Nucleus accumbens (tissue), 56 donors: ENCODE results near the gene PLEKHA6.
"Not testable (repeated sequence)": the region's sequence is repeated elsewhere in the genome, so short reads cannot be mapped to it uniquely, and the experiment has no call there.

Source experiments
- DNase-seq, 56 donors: peaks; one replicate each; lab custom pipeline; 2025; lab: John Stamatoyannopoulos, UW

Gene PLEKHA6

DNA sequence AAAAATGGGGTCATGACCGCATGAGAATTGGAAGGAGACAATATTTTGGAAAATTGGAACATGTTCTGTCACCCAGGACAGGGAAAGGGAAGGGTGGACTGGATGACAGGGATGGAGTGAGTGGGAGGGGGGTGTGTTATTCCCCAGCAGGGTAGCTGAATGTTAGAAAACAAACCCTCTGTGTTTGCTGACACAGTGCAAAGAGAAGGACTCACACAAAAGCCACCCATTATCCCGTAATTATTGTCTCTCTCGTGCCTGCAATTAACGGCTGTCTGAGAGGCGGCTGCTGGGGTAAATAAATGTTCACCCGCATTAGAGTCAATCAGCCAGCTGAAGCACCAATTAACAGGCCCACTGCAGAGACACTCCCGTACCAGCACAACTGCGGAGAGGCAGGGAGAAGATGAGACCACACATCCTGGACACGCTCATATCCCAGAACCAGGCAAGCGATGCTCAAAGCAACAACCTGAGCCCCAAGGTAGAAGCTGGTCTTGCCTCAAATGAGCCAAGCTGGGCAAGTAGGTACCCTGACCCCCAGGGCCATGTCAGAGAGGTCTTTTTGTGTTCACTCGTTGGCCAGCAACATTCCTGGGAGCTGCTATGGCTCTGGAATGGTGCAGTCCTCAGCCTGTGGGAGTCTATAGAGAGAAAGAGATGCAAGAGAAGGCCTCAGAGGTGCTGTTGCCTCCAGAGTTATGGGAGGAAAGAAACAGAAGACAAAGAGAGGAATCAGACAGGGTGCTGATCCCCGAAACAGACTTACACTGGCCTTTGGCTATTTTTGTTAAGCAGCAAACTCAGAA, 19.4 kb downstream of the PLEKHA6 start:
- peak in 1 of 56 donors; percentile 25 for DNase-seq

DNA sequence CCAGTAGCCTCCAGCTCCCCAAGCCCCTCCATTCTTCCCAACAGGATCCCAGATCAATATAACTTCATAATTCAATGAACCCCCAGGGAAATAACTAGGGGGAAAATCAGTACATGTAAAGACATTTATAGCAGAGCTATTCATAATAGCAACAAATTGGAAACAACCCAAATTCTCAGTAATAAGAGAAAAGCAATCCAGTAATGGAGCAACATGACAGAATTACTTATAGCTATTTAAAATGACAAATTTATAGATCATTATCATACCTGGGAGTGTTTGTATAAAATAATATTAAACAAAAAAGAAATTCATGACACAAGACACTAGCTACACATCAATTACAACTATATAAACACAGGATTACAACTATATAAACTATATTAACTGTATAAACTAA, 20.2 kb downstream of the PLEKHA6 start:
- no peak for DNase-seq

DNA sequence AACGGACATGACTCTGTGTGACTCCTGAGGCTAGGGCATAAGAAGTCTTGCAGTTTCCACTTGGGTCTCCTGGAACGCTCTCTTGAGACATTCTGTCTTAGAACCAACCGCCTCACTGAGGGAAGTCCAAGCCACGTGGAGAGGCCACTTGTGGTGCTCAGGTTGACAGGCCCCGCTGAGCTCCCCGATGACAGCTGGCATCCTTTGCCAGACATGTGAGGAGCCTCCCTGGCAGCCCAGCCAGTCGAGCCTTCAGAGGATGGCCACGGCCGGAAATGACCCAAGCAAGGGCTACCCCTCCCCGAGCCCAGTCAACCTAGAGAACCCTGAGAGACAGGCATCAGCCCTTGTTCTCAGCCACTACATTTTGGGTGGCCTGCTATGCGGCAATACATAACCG, 20.7 kb downstream of the PLEKHA6 start:
- DNase-seq, result no peak

DNA sequence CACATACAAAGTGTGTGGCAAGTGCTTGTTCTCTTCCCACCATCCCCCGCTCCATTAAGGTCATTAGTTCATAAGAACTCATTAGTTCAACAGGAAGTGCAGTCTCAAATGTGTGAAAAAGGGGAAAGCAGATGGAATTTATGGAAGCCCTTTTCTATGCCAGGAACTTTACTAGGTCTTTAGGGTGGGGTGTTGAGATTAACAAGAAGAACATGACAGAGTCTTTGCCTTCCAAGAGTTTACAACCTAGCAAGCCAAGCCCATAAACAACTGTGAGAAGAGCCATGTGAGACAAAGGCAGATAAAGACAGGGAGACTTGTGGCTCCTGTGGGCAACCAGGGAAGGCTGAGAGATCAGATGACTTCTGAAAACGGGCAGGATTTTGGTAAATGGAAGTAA, 21.4 kb downstream of the PLEKHA6 start:
- DNase-seq, result no peak

DNA sequence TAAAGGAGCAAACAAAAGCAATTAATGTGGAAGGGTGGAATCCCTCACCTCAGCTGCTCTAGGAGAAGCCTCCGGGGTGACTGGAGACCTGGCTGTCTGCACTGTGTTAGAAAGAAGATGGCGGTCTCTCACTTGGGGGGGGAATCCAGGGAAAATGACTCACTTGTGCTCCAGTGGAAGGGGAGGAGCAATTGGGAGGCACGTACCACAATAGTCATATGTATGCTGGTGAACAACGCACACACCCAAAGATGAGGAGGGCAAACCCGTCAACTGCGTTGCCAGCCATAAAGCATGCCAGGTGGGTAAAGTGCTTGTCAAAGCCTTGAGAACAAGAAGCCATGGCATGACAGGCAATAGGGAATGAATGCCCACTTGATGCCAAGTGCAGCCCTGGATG, 22.1 kb downstream of the PLEKHA6 start:
- DNase-seq, result peak in 16 of 56 donors; percentile 25 to 74 (median 44)

DNA sequence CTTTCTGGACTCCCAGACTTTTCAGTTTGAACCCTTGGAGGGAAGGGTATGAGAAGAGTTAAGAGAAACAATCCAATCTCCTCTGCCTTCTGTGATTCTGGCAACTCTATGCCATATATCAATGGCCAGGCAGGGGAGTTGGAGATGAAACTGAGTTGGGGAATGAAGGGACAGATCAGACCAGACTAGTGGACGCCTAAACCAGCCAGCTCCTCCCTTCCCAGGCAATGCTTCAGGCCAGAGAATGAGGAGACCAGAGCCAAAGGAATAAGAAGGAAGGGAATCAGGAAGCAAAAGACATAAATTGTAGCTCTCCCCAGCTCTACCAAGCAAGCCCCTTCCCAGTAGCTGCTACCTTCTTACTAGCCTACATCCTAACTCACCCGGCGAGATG, 22.7 kb downstream of the PLEKHA6 start:
- no peak for DNase-seq

DNA sequence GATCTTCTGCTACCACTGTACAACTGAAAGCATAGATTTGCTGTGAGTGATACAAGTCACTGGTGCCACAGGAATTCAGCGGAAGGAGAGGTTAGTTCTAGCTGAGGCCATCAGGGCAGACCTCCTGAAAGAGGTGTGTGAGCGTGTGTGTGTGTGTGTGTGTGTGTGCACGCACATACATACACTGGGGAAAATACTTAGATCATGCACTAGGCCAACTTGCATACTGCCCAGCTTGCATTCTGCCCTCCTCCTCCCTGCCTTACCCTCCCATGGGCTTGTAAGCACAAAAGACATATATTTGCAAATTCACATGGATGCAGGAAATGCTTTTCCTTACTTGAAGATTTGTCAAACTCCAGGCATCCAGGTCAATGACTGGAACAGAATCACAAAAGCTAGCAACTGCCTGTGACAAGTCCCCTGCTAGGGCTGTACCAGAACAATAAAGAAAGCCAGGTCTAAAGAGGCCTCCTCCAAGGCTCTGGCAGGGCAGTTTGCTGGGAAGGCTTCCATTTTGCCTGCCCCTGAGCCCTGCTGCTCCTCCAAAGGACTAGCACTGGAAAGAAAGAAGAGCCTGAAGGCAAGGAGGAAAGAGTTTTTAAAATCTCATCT, 23.2 kb downstream of the PLEKHA6 start:
- no peak for DNase-seq

DNA sequence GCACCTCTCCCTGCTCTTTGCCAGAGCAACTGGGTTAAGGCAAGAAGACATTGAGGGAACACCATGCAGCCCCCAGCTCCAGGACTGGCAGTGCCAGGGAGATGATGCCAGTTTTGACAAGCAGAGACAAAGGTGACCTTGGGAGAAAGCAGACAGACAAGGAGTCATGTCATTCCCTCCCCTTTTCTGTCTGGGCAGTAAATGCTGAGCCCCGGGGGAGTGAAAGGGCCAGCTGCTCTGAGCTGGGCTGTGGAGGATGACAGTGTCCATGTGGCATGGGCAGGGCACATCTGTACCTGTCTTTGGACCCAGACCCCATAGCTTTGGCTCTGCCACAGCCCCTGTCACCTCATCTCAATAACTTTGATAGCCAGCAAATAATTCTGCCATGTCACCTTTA, 24.2 kb downstream of the PLEKHA6 start:
- no peak for DNase-seq

DNA sequence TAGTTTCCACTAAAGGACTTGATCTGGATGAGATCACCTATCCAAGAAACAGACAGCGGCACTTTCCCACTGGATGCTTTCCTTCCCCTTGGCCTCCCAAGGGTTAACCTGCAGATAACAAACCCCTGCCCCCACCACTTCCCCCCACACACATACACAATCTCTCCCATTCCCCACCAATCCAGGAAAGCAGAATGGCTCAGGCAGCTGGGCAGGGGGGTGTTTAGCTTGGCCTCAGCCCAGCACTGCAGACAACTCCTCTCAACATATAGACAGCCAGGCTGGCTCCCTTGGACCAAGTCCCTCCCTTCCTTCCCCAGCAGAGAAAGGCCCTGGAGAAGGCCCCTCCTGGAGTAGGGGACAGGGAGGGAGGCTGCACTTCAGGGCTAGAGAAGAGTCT, 24.6 kb downstream of the PLEKHA6 start:
- DNase-seq, result no peak

DNA sequence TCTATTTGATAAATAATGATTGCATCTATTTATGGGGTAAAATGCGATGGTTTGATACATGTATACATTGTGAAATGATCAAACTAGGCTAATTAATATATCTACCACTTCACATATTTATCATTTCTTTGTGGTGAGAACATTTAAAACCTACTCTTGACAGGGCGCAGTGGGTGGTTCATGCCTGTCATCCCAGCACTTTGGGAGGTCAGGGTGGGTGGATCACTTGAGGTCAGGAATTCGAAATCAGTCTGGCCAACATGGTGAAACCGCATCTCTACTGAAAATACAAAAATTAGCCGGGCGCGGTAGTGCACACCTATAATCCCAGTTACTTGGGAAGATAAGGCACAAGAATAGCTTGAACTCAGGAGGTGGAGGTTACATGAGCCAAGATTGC, 25.3 kb downstream of the PLEKHA6 start:
- no peak for DNase-seq

DNA sequence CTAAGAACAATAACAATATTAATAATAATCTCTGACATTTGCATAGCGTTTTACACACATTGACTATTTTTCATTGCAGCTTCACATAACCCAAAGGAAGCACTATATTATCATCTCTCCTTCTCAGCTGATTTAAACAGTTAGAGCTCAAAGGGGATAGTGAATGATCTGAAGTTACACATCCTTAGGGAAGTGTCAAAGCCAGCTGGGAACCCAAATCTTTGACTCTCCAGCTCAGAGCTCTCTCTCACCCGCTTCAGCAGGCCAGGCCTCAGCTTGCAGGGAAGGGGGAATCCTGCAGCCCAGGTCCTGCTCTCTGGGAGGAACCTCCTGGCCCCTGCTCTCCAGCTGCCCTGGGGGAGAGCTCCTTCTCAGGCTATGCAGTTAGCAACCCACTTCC, 26.3 kb downstream of the PLEKHA6 start:
- no peak for DNase-seq

DNA sequence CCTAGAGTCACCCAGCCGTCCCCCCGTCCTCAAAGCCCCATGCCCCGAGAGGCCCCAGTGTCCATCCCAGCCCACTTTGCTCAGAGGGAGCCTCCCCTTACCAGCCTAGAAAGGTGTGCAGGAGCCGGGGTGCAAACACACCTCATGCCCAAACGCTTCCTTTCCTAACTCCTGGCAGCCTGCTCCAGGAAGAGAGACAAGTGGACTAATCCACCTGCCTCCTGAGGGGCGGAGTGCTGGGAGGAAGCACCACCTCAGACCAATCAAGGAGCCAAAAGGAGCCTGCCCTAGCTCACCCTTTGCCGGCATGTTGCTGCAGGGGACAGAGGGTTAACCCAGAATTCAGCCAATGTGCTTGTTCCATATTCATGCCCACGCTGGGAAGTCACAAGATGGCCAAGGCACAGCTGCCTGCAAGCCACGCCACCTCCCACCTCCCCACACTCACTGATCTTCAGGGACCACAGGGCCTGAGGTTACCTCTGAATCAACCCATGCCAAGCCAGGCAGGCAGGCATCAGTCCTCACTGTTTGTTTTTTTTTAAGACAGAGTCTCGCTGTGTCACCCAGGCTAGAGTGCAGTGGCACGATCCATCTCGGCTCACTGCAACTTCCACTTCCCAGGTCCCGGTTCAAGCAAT, 27.8 kb downstream of the PLEKHA6 start:
- no peak for DNase-seq

DNA sequence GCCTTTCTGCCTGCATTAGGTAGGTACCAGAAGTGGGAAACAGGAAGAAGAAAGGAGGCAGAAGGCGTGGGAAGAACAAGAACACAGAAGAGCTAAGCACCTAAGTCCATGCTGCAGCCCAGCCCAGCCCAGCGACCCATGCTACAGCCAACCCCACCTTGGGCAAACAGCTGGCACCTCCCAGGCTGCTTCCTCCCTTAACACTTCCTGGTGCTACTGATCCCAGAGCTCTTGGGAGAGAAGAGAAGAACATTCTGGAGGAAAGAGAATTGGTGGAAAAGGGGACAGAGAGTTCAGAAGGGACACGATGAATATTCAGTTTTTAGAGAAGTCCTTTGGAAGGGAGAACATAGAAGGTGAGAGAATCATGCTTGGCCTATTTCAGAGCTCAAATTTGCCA, 28.5 kb downstream of the PLEKHA6 start:
- no peak for DNase-seq

DNA sequence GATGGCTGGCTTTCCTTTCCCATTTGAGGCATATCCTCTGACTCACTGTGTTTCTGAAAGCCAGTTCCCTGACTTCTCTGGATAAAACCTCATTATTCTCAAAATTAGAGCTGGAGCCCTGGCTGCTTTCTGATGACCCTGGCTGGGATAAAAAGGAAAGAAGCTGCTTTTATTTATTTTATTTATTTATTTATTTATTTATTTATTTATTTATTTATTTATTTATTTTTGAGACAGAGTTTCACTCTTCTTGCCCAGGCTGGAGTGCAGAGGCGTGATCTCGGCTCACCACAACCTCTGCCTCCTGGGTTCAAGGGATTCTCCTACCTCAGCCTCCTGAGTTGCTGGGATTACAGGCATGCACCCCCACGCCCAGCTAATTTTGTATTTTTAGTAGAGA, 31.9 kb downstream of the PLEKHA6 start:
- DNase-seq, result not testable (repeated sequence)

DNA sequence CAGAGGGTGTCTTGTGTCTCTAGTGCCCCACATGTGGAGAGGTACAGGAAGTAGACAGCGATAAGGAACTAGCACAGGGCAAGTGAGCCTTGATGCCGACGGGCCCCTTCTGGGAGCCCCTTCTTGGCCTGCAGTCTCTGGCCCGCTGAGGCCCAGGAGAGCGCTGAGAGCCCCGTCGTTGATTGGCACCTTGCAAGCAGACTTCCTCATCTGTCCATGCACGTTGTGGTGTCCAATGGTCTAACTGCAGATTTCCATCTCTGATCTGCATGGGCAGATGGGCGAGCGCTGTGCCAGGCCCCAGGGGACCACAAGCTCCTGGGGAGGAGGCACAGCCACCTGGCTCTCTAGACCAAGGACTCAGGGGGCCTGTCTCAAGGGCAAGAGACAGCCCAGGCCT, 32.4 kb downstream of the PLEKHA6 start:
- no peak for DNase-seq

DNA sequence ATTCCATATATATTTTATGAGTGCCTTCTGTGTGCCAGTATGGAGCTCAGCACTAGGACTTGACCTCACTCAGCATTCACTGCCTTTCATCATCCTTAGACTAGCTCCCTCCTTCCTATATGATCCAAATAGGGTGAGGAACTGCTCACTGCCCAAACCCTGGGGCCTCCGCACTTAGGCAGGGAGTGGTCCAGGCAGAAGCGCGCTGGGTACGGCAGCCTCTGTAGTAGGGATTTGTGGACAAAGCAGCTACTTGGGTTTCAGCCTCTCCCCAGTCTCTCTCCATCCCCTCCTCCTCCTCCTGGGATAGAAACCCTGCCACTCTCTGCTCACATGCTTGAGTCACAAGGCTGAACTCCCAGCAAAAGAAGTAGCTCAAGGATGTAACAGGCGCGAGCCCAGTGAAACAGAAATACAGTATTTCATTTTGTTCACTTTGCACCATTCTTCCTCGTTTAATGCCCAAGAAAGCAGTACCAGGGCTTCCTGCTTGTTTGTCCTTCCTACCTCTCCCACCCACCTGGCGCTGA, 32.9 kb downstream of the PLEKHA6 start:
- DNase-seq, result peak in 20 of 56 donors; percentile 17 to 62 (median 32)

DNA sequence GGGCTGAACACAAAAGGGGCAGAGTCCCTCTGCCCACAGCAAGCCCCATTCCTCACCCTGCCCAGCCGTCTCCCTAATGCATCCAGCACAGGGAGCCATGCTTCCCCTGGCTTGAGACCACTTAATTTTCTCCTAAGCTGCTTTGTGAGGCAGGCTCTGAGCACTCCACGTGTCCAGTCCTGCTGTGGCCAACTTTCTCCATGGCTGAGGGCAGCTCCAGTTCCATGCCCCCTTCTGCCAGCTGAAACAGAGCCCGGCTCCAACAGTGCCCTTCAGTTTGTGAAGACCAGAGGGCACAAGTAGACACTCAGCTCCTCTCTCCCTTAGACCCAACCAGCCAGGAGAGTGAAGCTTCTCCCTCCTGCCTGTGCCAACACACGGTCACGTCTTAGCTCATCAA, 33.8 kb downstream of the PLEKHA6 start:
- DNase-seq, result peak in 20 of 56 donors; percentile 12 to 64 (median 39)

DNA sequence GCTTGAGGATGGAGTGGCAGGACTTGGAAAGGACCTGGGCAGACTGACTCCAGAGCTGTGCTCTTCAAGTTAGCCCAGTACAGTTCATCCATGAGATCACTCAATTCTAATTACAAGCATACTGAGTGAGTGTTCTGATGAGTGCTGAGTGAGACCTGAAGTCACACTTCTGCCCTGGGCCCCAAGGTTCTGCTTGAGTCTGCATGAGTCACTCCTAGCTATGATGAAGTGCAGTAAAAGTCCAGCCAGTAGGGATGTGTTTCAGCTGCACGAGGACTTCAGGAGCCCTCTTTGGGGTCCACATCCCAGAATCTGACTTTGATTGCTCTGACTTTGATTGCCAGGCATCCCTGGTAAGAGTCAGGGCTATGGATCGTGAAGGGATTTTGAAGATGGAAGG, 35.8 kb downstream of the PLEKHA6 start:
- DNase-seq, result no peak

DNA sequence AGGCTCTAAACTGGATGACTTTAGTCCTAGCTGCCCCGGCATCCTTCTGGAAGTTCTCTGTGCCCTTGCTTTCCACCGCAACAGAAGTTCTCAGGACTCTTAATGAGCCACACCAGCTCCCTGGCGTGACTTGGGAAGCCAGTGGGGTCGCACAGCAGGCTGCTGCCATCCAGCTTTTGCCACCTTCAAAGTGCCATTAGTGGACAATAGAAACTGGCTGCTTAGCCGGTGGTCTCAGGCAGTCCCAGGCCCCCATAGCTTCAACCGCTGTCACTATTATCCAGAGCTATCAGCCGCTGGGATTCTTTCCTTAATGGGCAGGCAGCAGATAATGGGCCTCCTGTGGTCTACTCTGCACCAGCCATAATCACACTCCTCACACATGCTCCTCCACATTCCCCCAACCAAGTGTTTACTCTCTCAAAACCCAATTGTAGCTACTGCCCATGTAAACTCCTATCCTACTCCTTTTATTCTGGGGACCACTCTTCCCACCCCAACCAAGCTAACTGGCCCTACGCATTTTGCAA, 37.3 kb downstream of the PLEKHA6 start:
- no peak for DNase-seq

DNA sequence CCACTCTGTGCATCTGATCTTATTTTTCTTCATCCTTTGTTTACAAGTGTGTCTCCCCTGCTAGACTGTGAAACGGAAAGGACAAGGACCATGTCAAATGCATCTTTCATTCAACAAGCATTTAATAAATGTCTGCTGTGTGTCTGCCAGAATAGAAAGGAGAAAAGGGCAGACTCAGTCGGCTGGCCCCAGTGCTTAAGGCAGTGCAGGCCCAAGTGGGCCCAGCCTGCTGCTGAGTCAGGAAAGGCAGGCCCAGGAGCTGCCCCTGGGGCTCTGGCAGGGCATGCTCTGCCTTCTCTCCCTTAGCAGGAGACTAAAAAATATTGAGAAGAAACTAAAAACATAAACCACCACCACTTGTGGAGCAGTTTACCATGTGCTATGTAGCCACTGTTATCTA, 38.1 kb downstream of the PLEKHA6 start:
- no peak for DNase-seq

DNA sequence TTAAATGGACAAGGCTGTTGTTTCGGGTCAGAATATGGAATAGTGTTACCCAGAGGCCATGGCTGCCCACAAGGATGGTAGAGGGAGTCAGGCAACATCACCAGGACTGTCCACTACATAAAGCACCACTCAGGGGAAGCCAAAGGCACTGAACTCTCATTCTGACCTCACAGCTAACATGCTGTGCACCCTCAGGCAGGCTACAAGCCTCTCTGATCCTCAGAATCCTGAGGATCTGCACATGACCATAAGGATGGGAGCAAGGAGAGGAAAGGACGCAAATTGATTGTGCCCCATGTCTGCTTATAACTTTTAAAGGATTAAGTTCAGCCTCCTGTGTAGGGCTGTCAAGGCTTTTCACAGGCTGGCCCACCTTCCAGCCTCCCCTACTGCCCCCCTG, 38.7 kb downstream of the PLEKHA6 start:
- no peak for DNase-seq
